ENCODE data around the gene PITRM1.
"Not testable (repeated sequence)": the region's sequence is repeated elsewhere in the genome, so short reads cannot be mapped to it uniquely, and the experiment has no call there.

PITRM1 gene

GRCh38 chr10:3197348-3198003, 24.9 kb upstream of the PITRM1 start:
- DNase-seq (ENCODE audit: low spot score): peak; percentile 96

GRCh38 chr10:3196958-3197347, 24.4 kb upstream of the PITRM1 start:
- DNase-seq (ENCODE audit: low spot score): no peak

GRCh38 chr10:3196482-3196881, 23.9 kb upstream of the PITRM1 start:
- no peak for DNase-seq (ENCODE audit: low spot score)

- DNase-seq (ENCODE audit: low spot score): no peak
These were observed 23.1 kb upstream of the PITRM1 start for GRCh38 chr10:3195726-3196125.

GRCh38 chr10:3195286-3195685, 22.7 kb upstream of the PITRM1 start:
- no peak for DNase-seq (ENCODE audit: low spot score)

- DNase-seq (ENCODE audit: low spot score): no peak
These were observed 22.3 kb upstream of the PITRM1 start for GRCh38 chr10:3194871-3195270.

GRCh38 chr10:3193751-3194150, 21.2 kb upstream of the PITRM1 start:
- no peak for DNase-seq (ENCODE audit: low spot score)

GRCh38 chr10:3192856-3193635, 20.5 kb upstream of the PITRM1 start:
- DNase-seq (ENCODE audit: low spot score): peak; percentile 74

GRCh38 chr10:3190817-3191216, 18.2 kb upstream of the PITRM1 start:
- no peak for DNase-seq (ENCODE audit: low spot score)

- DNase-seq (ENCODE audit: low spot score): not testable (repeated sequence)
These were observed 14.6 kb upstream of the PITRM1 start for GRCh38 chr10:3187229-3187628.

GRCh38 chr10:3186368-3186767, 13.8 kb upstream of the PITRM1 start:
- no peak for DNase-seq (ENCODE audit: low spot score)

- DNase-seq (ENCODE audit: low spot score): no peak
These were observed 12.8 kb upstream of the PITRM1 start for GRCh38 chr10:3185386-3185785.

- DNase-seq (ENCODE audit: low spot score): no peak
These were observed 7.9 kb upstream of the PITRM1 start for GRCh38 chr10:3180355-3181025.

GRCh38 chr10:3179174-3179573, 6.6 kb upstream of the PITRM1 start:
- no peak for DNase-seq (ENCODE audit: low spot score)

GRCh38 chr10:3178042-3178441, 5.5 kb upstream of the PITRM1 start:
- DNase-seq (ENCODE audit: low spot score): no peak

GRCh38 chr10:3173171-3173878, 743 bp upstream of the PITRM1 start:
- no peak for DNase-seq (ENCODE audit: low spot score)

GRCh38 chr10:3172081-3172445, 519 bp downstream of the PITRM1 start:
- peak; percentile 63 for DNase-seq (ENCODE audit: low spot score)

- not testable (repeated sequence) for DNase-seq (ENCODE audit: low spot score)
These were observed 1.1 kb downstream of the PITRM1 start for GRCh38 chr10:3171488-3171887.

- DNase-seq (ENCODE audit: low spot score): no peak
These were observed 2.9 kb downstream of the PITRM1 start for GRCh38 chr10:3169673-3170072.

- no peak for DNase-seq (ENCODE audit: low spot score)
These were observed 3.3 kb downstream of the PITRM1 start for GRCh38 chr10:3169271-3169670.

- no peak for DNase-seq (ENCODE audit: low spot score)
These were observed 4.8 kb downstream of the PITRM1 start for GRCh38 chr10:3167611-3168330.
